HG02571 (cell line): ENCODE results near the gene DAB2.
"Not testable (repeated sequence)": the region's sequence is repeated elsewhere in the genome, so short reads cannot be mapped to it uniquely, and the experiment has no call there.

Source experiments
- ATAC-seq: cut with Tn5 transposase; IDR thresholded peaks from one replicate; pipeline ENCODE4 v1.9.1; 2021; ENCODE audit warnings: mild to moderate bottlenecking, moderate library complexity; ENCODE audit not compliant: unreplicated experiment

The DAB2 gene

DNA sequence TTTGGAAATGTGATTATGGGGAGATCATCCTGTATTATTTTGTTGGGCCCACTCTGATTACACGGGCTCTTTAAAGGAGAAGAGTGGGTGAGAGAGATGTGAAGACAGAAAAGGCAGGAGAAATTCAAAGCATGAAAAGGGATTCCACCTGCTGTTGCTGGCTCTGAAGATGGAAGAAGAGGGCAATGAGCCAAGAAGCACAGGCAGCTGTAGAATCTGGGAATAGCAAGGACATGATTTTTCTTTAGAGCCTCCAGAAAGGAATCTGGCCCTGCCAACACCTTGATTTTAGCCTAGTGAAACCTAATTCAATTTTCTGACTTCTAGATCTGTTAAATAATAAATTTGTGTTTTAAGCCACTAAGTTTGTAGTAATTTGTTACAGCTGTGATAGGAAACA lies 71.8 kb downstream of the DAB2 start:
- no peak for ATAC-seq

DNA sequence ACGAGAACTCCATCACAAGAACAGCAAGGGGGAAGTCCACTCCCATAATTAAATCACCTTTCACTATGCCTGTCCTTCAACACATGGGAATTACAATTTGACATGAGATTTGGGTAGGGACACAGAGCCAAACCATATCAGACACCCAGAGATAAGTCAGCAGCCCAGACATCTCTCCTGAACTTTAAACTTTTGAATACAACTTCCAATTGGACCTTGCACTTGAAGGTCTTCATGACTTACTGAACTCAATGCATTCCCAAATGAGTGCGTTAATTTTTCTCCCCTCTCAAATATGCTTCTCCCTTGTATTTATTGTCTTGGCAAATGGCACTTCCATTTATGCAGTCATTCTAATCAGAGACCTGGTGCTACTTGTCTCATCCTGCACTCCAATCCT lies 72.6 kb downstream of the DAB2 start:
- ATAC-seq: no peak

DNA sequence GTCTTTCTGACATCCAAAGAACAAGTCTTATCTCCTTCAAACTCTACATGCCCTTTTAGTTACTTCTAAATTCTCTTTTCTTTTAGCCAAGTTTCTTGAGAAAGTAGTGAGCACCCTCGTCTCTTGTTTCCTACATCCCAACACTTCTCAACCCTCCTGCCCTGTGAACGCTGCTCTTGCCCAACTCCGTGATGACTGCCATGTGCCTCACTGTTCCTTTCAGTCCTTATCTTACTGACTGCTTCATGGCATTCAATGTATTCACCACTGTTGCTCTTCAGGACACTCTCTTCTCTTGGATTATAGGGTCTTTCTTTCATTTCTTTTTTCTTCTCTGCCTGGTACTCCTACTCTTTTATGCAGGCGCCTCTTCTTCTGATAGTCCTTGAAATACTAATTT lies 75.3 kb downstream of the DAB2 start:
- ATAC-seq: no peak

DNA sequence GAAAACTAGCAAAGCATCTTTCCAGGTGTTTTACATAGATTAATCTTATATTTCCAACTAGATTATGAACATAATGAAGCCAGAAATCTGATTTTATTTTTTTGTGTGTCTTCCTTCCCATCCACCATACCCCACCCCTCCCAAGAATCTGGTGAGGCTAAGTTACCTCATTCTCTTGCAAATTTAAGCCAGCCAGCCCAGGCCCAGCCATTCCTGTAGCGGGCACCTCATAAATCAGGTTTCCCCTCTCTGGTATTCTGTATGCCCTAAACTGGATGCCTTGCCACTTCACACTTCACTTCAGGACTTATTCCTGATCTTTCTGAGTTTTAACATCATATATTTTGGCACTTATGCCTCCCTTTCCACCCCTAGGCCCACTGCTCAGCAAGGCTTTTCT lies 82.3 kb downstream of the DAB2 start:
- no peak for ATAC-seq

DNA sequence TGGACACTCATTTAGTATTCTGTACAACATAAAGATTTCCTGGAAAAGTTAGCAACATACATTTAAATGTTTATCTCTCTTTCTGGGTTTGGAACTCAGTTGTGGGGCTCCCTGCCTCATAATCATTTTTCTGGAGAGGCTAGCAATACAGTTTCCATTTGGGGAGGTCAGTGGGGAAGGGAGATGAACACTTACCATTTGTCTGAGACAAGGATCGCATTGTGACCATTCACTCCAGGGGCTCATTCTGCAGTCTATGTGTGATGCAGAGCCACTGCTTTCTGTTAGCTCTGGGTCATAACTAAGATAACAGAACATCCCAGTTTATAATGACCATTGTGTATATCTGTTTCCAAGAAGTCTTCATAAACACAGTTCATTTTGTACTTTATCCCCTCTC lies 82.9 kb downstream of the DAB2 start:
- no peak for ATAC-seq

DNA sequence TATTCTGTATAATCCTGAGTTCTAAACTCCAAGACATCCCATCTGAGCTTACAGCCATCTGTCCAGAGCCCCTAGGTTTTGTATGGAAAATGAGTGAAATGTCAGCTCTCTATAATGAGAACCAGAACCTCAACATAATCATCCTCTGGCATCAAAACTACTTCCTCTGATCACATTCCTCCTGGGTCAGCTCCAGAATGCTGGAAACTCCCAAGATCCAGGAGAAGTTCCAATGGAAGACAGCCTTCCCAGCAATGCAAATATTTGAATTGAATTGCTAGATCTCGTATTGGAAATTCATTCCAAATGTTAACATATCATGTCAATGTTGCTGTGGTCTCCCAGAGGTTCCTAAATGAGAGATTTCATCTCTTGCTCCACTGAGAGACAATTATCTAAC lies 84.3 kb downstream of the DAB2 start:
- no peak for ATAC-seq

DNA sequence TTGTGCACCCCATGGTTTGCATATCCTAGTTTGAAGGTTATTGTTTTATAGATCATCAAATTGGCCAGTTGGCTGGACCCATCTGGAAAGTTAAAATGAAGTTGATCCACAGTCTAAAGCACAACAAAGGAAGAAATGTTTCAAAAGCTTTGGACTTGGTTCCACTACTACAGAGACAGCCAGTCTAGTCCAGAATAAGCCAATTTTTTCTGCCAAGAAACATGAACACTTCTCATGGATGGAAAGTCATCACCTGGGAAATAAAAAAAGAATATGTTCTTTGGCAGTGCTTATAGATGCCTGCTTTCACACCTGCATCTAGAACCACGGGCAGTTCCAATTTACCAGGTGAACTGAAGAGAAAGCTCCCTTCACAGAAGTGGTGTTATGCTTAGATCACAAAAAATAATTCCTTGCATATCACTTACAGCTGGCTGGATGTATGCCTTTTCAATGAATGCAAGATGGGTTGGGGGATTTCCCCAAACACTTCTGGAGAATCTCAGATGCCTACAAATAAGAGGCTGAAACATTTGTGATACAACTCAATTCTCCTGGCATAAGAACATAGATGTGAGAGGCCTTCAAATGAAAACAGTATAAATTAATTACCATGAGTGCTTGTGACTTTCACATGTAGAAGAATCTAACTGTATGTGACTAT lies 87.4 kb downstream of the DAB2 start:
- no peak for ATAC-seq

DNA sequence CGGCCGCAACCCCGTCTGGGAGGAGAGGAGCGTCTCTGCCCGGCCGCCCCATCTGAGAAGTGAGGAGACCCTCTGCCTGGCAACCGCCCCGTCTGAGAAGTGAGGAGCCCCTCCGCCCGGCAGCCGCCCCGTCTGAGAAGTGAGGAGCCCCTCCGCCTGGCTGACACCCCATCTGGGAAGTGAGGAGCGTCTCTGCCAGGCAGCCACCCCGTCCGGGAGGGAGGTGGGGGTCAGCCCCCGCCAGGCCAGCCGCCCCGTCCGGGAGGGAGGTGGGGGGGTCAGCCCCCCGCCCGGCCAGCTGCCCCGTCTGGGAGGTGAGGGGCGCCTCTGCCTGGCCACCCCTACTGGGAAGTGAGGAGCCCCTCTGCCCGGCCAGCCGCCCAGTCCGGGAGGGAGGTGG lies 90.5 kb downstream of the DAB2 start:
- ATAC-seq: not testable (repeated sequence)

DNA sequence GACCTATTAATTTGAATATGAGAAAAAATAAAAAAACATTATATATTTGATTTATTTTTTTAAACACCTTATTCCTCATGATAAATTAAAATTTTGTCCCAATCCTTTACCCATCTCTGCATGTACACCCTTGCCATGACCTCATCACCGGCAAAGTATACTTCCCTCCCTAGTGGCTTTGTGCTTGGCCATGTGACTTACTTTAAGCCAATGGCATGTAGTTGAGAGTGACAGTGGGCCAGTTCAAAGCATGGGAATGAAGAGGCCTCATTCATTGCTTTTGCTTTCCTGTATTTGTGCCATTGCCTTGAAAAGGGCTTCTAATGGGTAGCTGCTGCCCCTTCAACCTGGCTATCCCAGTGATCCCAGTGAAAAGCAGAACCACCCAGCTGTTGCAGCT lies 91.7 kb downstream of the DAB2 start:
- ATAC-seq: no peak

DNA sequence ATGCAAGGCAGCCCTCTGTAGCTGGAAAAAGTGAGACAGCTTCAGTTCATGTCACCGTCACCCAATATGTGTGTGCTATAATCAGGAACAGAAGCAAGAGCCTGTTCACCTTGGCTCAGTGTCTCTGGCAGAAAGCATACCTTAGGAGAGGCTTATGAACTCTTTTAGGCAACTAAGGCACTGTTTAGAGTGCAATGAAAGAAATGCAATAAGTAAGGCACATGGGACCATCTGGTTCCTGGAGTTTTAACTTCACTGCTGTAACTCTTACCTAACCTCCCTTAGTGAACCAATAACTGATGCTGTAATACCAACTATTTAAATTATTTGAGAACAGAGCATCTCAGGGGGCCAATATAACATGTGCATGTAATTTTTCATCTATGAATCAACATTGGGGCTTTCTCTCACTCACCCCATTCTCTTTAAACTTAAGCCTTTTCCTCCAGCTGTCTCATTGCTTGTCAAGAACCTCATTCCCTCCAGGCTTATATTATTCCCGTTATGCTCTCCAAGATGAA lies 92.9 kb downstream of the DAB2 start:
- ATAC-seq: no peak

DNA sequence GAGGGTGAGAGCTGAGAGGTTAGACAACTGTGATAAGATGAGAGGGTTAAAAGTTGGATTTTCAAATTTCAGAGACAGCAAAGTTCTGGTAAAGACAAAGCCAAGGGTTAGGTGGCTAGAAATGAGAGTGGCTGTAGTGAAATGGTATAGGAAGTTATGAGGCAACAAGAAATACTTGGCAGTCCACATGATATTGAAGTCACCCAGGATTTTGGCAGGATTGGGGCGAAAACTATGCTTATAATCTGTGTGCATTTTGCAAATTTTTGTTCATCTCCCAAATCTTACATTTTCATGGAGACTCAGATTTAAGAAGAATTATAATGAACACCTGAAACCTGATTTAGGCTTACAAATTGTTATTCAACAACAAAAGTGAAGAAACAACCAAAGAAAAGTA lies 96.0 kb downstream of the DAB2 start:
- no peak for ATAC-seq

DNA sequence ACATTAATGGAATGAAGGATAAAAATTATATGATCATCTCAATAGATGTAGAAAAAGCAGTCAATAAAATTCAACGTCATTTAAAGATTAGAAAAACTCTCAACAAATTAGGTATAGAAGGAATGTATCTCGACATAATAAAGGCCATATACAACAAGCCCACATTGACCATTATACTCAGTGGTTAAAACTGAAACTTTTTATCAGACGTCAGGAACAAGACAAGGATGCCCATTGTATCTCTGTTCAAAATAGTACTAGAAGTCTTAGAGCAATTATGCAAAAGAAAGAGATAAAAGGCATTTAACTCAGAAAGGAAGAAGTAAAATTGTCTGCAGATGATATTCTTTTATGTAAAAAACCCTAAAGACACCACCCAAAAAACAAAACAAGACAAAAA lies 101.2 kb downstream of the DAB2 start:
- no peak for ATAC-seq
